PFSK-1 (cell line): ENCODE measurements around the gene GUCY1A2.

ENCODE experiments used
- POLR2AphosphoS5 ChIP-seq: IDR thresholded peaks from 2 replicates; pipeline ENCODE4 v1.6.1; 2012; ENCODE audit warnings: low read depth, mild to moderate bottlenecking, control low read depth, low read length, moderate library complexity
- SIN3A ChIP-seq: IDR thresholded peaks from 2 replicates; pipeline ENCODE4 v1.6.1; 2012; ENCODE audit warnings: mild to moderate bottlenecking, low read length, moderate library complexity, borderline replicate concordance; ENCODE audit not compliant: insufficient read depth
- TAF1 ChIP-seq: IDR thresholded peaks from 2 replicates; pipeline ENCODE4 v1.6.1; 2012; ENCODE audit warnings: low read length, control low read depth, borderline replicate concordance; ENCODE audit not compliant: insufficient read depth

DNA sequence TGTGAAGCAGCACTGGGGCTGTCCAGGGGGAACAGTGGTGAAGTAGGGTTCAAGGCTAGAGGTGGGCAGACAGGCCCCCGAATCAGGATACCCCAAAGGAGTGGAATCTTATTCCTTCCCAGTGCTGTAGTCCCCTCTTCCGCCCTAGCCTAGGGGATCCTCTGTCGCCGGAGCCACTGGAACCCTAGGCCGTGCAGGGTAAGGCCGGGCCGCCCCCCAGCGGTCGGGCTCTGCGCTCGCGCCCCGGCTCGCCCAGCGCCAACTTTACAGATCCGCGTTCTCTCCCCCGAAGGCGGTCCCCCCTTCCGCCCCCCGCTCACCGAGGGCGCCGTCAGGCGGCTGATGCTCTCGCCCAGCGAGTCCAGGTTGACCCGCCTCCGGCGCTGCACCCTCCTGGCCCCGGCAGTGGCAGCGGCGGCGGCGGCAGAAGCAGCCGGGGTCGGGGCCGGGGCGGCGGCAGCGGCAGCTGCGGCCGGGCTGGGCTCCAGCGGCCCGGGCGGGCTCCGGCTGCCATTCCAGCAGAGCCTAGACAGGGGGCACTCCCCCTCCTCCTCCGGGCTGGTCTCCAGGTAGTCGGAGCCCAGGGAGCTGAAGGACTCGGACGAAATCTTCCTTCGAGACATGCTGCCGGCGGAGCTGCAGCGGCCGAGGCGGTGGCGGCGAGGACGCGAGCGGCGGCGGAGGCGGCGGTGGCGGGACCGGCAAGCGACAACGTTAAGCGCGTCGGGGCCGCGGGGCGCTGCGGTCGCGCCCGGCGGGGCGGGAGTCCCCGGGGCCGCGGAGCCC is 650 bp downstream of the GUCY1A2 start:
- no peak for TF ChIP-seq TAF1
- TF ChIP-seq POLR2AphosphoS5: no peak
- TF ChIP-seq SIN3A: no peak
